H1 (cell line): Measurements from ENCODE around the gene DMPK. TPM values are rescaled to one million over a fixed set of nuclear protein-coding genes. Genes with fewer than 3 reads are reported as not detected.

Source experiments
- EGR1 ChIP-seq: IDR thresholded peaks from 2 replicates; pipeline ENCODE4 v1.6.1; 2011; ENCODE audit warnings: low read depth, low read length, borderline replicate concordance
- MAFK ChIP-seq: IDR thresholded peaks from 2 replicates; pipeline ENCODE4 v1.6.1; 2012; ENCODE audit warnings: low read depth, mild to moderate bottlenecking, improper control_type of control experiment, low read length
- POU5F1 ChIP-seq: IDR thresholded peaks from 2 replicates; pipeline ENCODE4 v1.6.1; 2011; ENCODE audit warnings: low read depth, mild to moderate bottlenecking, low read length, moderate library complexity
- RXRA ChIP-seq: IDR thresholded peaks from 2 replicates; pipeline ENCODE4 v1.6.1; 2011; ENCODE audit warnings: low read depth, mild to moderate bottlenecking, low read length, moderate library complexity; ENCODE audit not compliant: insufficient read depth
- TCF12 ChIP-seq: IDR thresholded peaks from 2 replicates; pipeline ENCODE4 v1.6.1; 2011; ENCODE audit warnings: low read depth, mild to moderate bottlenecking, low read length
- ZNF274 ChIP-seq: IDR thresholded peaks from 2 replicates; pipeline ENCODE4 v1.7.0; 2012; ENCODE audit warnings: low read length, borderline replicate concordance; ENCODE audit errors: extremely low read depth
- polyA plus RNA-seq, 7 experiments: library from polyadenylated mRNA; depleted of rRNA in 3 of 7; stranded (reverse) in 5 of 7; unstranded in 2 of 7; fragments of >200 nt in 5 of 7; fragments of 200-250 nt in 2 of 7; gene quantifications; 1 replicate in 5 of 7; 2 replicates in 1 of 7; 4 replicates in 1 of 7; pipeline versions ENCODE4 v1.2.1 to v1.2.3, GENCODE V29; 2011 to 2013; ENCODE audit warnings: missing spikeins in 2 of 7, mixed read lengths in 2 of 7
- total RNA-seq: library from RNA; stranded (reverse); fragmentation: NEBNext Ultra II Directional; extraction: Animal tissue kit (Norgen Biotek cat#: 25700); gene quantifications from 2 replicates; pipeline ENCODE4 v1.2.1, GENCODE V29; 2021

DMPK gene
- total and polyA plus RNA-seq, 2 of the 8 experiments (the other 6 are each of a cell fraction or from before 2014, with no cell fraction given): 13.7 to 27.4 TPM

DNA sequence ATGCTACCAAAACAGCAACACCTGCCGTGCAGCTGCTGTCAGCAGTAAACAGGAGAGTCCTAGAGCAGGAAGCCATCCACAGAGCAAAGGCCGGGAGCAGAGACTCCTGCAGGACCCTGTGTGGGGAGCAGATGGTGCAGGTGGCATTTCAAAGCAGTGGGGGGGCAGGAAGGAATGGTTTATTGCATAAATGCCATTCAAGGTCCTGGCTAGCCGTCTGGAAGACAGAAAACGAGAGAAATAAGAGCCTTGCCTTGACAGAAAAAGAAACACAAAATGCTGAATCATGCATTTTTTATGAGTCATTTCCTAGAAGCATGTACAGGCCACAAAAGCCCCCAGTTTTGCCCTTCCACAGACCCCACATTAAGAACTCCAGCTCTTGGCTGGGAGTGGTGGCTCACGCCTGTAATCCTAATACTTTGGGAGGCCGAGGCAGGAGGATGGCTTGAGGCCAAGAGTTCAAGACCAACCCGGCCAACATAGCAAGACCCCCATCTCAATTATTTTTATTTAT is 27.4 kb upstream of the DMPK start (continued):
- TF ChIP-seq TCF12: peak; percentile 83
- TF ChIP-seq EGR1: no peak
- peak; percentile 86 for TF ChIP-seq MAFK
- TF ChIP-seq RXRA: no peak
- TF ChIP-seq POU5F1: no peak
- no peak for TF ChIP-seq ZNF274
